ENCODE data around the gene CR1. TPM values are rescaled to one million over a fixed set of nuclear protein-coding genes. Genes with fewer than 3 reads are reported as not detected.

The CR1 gene
- total RNA-seq, 1 experiment from 2014 or later = 0.07 TPM

GRCh38 chr1:207651583-207651982, 155.6 kb downstream of the CR1 start (continued):
- no peak for TF ChIP-seq REST (IDR thresholded peaks at IDR 0.05; ENCODE audit: low read depth)
- TF ChIP-seq MAX (IDR thresholded peaks at IDR 0.05) = no peak
- TF ChIP-seq POLR2AphosphoS5 (IDR thresholded peaks at IDR 0.05; ENCODE audit: low read depth, low read length) = no peak

- H4K20me1 ChIP-seq (ENCODE audit: insufficient read depth) = no peaks in the 10 kb centered on the region
- ChIA-PET CTCF (interaction anchor here (0.8 to 1.6 kb wide), 5 partner anchors 18 to 143 kb away, joined by 3 to 8 read pairs (median 4); no protein-coding TSS in a partner anchor), RAD21 (ENCODE audit: low non-redundant PET in 1 of 2, low total read pairs in 2 of 2, uncharacterized antibody in 2 of 2, unreplicated experiment in 2 of 2) (no interaction called here), POLR2A (no interaction called here)
- no peak overlapping the region for H2AFZ ChIP-seq (ENCODE audit: low read depth, low read length, poor library complexity, severe bottlenecking)
- BruUV-seq (replicated peaks) = no TSS peak
- H3K4me1 ChIP-seq (ENCODE audit: control insufficient read depth in 1 of 2, insufficient read depth in 2 of 2, low read length in 2 of 2) = no peaks in the 10 kb centered on the region
- no peaks in the 10 kb centered on the region for H3K9me2 ChIP-seq (ENCODE audit: insufficient read depth)
- ATAC-seq = peak; percentile 62
- no peak overlapping the region for H3K4me2 ChIP-seq (ENCODE audit: low read length)
- no peak overlapping the region for H3K4me3 ChIP-seq (replicated peaks in 1 of 2; ENCODE audit: low read depth in 1 of 2, low read length in 2 of 2)
- no peak for DNase-seq (ENCODE audit: low read depth, low spot score)
- no peak overlapping the region for H3K9ac ChIP-seq (ENCODE audit: low read length)
- TF ChIP-seq RAD21 (IDR thresholded peaks at IDR 0.05; ENCODE audit: low read depth) (peak; percentile 24; the same call in 1 of the 2 replicates), CTCF (IDR thresholded peaks at IDR 0.05 in 2 of 3, conservative IDR thresholded peaks at IDR 0.05 in 1 of 3; ENCODE audit: borderline replicate concordance in 1 of 3, insufficient read depth in 1 of 3, low read depth in 2 of 3, low read length in 2 of 3) (peak; percentile 13 to 27 (median 22); a peak in 1 of 6 replicates), ZFX (IDR thresholded peaks at IDR 0.05) (no peak)
- H3K79me2 ChIP-seq (ENCODE audit: insufficient read depth, low read length) = no peaks in the 10 kb centered on the region
- intact Hi-C loops (cut with micrococcal nuclease) = no loop called here
- no peaks in the 10 kb centered on the region for H3K27me3 ChIP-seq (ENCODE audit: insufficient read depth, low read length)
- no peaks in the 10 kb centered on the region for H3K9me3 ChIP-seq (ENCODE audit: control insufficient read depth in 1 of 2, insufficient read depth in 1 of 2, low read depth in 1 of 2, low read length in 2 of 2)
- no peak overlapping the region for H3K27ac ChIP-seq (ENCODE audit: low read depth, low read length)
- no peaks in the 10 kb centered on the region for H3K36me3 ChIP-seq (ENCODE audit: control insufficient read depth in 1 of 2, insufficient read depth in 2 of 2, low read length in 2 of 2)
Observed at GRCh38 chr1:207654320-207654719, 158.4 kb downstream of the CR1 start.

Measured in HCT116 (cell line).